Astrocyte of the cerebellum (primary cell): Measurements from ENCODE around the gene ANKRD44.

Experiments used
- DNase-seq: peaks from one replicate; pipeline ENCODE4 v3.0.0-alpha.2; 2011; ENCODE audit warnings: low read depth
- H3K4me3 ChIP-seq: 2 replicates; pipeline ENCODE4 v1.5.1; 2011; ENCODE audit warnings: mild to moderate bottlenecking, low read depth, low read length, moderate library complexity
- CTCF ChIP-seq: IDR thresholded peaks from 2 replicates; pipeline ENCODE4 v1.5.1; 2012; ENCODE audit warnings: low read length, low read depth, moderate library complexity, mild to moderate bottlenecking; ENCODE audit errors: missing control alignments
- in situ Hi-C: cut with HindIII; loops from 2 replicates; pipeline ENCODE4 v1.10.0; 2017; ENCODE audit warnings: low sequenced_read_pairs

Gene ANKRD44

GRCh38 chr2:197261808-197262226, 48.8 kb downstream of the ANKRD44 start:
- in situ Hi-C loops, result no loop called here
- DNase-seq, result no peak
- TF ChIP-seq CTCF, result no peak
- H3K4me3 ChIP-seq, result no peak overlapping the region

DNA sequence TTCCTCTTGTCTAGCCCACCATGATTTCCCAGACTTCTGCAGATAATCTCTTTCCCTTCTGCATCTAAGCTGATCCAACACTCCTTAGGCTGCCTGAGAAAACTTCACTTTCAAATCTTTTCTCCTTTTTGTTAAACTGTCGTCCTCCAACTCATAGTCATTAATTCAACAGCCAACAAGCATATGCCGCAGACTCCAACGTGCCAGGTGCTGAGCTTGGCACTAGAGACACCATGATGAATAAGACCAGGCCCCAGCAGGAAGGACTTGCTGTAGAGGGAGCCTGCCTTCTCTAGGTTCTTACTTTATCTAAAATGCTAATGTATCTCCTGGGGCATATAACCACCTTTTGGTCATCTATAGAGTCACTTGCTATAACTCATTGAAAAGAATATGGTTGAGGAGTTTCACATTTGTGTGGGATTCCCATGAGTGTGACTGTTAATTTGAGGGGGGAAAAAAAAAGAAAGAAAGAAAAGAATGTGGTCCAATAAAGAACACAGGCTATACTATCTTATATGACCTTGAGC, 51.0 kb downstream of the ANKRD44 start:
- no peak for TF ChIP-seq CTCF
- in situ Hi-C loops, result no loop called here

GRCh38 chr2:197258580-197258979, 52.0 kb downstream of the ANKRD44 start:
- H3K4me3 ChIP-seq, result no peak overlapping the region
- in situ Hi-C loops, result no loop called here
- TF ChIP-seq CTCF, result no peak
- no peak for DNase-seq

More for the DNA sequence above, 51.0 kb downstream of the ANKRD44 start:
- no peak for DNase-seq
- H3K4me3 ChIP-seq, result no peak overlapping the region

DNA sequence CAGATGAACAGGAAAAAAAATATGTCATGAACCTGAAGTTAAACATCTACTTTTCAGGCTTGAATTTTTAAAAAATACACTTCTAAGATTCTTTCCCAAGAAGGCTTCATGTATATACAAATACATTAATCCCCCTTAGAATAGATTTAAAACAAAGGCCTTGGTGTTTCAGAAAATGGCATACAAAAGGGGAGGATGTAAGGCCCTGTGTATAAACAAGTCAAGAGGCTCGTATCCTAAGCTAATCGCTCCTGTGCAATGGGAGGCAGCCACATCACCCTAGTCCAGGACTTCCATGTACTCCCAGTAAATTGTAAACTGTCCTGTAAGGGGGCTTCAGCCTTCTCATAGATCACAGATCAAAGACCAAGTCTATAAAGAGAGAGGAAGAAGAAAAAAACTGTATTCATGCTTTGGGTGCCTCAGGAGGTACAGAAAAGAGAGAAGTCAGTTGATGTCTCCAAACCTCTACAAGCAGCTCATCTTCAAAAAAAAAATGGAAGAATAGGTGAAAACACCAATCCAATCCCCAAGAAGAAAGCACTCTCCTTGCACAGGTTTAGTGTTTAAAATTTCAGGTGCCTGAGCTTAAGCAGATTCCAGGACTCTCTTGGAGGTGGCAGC, 53.9 kb downstream of the ANKRD44 start:
- no peak for DNase-seq
- in situ Hi-C loops, result no loop called here
- no peak for TF ChIP-seq CTCF
- no peak overlapping the region for H3K4me3 ChIP-seq

- no peak for DNase-seq
- no peak for TF ChIP-seq CTCF
- in situ Hi-C loops, result no loop called here
- H3K4me3 ChIP-seq, result no peak overlapping the region
Measured at GRCh38 chr2:197256021-197256420, 54.6 kb downstream of the ANKRD44 start.

DNA sequence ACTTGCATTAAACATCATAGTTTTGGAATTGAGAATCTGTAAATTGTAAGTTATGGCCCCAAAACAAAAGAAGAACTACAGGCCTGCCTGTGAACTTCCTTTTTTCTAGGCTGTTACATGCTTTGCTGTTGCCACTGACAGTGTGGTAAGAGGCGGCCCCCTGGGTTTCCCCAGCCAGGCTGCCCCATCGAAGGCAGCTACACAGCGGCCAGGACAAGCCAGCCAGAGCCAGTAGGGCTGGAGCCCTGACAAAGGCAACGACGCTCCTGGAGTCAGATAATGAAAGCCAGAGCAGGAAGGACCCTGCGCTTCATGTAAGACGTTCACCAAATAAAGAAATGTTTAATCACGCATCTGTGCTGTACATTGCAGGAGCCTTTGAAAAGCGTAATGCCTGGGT, 55.0 kb downstream of the ANKRD44 start:
- no peak overlapping the region for H3K4me3 ChIP-seq
- DNase-seq, result peak; percentile 18
- TF ChIP-seq CTCF, result no peak
- in situ Hi-C loops, result no loop called here
